ENCODE results near the gene ERVH48-1. TPM values are rescaled to one million over a fixed set of nuclear protein-coding genes. Genes with fewer than 3 reads are reported as not detected.
A peak's percentile ranks its signal among the peaks of the same experiment; 100 is the strongest.
"Not testable (repeated sequence)": the region's sequence is repeated elsewhere in the genome, so short reads cannot be mapped to it uniquely, and the experiment has no call there.

The ERVH48-1 gene
- total and polyA plus RNA-seq, 5 donors: 0.07 TPM; not detected in 4

DNA sequence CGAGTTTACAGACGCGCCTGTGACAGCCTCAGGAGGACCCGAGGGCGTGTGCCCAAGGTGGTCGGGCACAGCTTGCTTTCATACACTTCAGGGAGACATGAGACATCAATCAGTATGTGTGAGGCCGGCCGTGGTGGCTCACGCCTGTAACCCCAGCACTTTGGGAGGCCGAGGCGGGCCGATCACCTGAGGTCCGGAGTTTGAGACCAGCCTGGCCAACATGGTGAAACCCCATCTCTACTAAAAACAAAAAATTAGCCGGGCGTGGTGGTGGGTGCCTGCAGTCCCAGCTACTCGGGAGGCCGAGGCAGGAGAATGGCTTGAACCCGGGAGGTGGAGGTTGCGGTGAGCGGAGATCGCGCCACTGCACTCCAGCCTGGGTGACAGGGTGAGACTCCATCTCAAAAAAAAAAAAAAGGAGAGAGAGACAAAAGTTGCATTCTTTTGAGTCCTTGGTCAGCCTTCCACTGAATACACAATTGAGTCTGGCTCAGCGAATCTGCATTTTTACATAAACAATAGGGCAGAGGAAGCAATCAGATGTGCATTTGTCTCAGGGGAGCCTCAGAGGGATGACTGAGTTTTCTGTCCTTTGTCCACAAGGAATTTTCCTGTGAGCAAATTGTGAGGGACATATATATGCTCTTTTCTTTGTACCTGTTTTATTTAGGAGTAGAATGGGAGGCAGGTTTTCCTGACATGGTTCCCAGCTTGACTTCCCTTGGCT is 2.2 kb upstream of the ERVH48-1 start:
- ATAC-seq; H3K27me3 ChIP-seq (ENCODE audit: control insufficient read depth, insufficient read depth); H3K4me1 ChIP-seq (ENCODE audit: control insufficient read depth, insufficient read depth, low read length); intact Hi-C loops (cut with DNase I); H3K4me3 ChIP-seq (ENCODE audit: low read length); DNase-seq; H3K9me3 ChIP-seq (ENCODE audit: control insufficient read depth, low read length); H3K27ac ChIP-seq (ENCODE audit: low read length): not testable (repeated sequence)
- 93% methylated on average over 23 of the region's 23 CpGs for WGBS

DNA sequence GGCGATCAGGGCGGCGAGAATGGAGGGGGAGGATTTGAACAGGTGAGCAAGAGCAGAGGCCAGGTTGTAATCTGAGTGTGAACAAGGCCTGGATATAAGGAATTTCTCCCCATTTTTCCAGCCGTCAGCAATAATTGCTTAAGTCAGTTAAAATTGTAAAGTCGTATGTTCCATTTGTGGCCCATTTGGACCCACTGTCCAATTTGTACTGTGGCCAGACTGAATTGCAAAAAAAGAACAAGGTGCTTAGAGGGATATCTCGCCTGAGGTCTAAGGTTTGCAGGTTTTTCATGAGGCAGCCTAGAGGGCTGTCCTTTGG is 1.0 kb downstream of the ERVH48-1 start:
- no peak overlapping the region for H3K4me3 ChIP-seq (ENCODE audit: low read length)
- DNase-seq: no peak
- intact Hi-C loops (cut with DNase I): no loop called here
- no peaks in the 10 kb centered on the region for H3K9me3 ChIP-seq (ENCODE audit: control insufficient read depth, low read length)
- no peaks in the 10 kb centered on the region for H3K27me3 ChIP-seq (ENCODE audit: control insufficient read depth, insufficient read depth)
- no peak overlapping the region for H3K27ac ChIP-seq (ENCODE audit: low read length)
- no peak for ATAC-seq
- no peaks in the 10 kb centered on the region for H3K4me1 ChIP-seq (ENCODE audit: control insufficient read depth, insufficient read depth, low read length)
- WGBS: 86% methylated on average over 6 of the region's 6 CpGs

DNA sequence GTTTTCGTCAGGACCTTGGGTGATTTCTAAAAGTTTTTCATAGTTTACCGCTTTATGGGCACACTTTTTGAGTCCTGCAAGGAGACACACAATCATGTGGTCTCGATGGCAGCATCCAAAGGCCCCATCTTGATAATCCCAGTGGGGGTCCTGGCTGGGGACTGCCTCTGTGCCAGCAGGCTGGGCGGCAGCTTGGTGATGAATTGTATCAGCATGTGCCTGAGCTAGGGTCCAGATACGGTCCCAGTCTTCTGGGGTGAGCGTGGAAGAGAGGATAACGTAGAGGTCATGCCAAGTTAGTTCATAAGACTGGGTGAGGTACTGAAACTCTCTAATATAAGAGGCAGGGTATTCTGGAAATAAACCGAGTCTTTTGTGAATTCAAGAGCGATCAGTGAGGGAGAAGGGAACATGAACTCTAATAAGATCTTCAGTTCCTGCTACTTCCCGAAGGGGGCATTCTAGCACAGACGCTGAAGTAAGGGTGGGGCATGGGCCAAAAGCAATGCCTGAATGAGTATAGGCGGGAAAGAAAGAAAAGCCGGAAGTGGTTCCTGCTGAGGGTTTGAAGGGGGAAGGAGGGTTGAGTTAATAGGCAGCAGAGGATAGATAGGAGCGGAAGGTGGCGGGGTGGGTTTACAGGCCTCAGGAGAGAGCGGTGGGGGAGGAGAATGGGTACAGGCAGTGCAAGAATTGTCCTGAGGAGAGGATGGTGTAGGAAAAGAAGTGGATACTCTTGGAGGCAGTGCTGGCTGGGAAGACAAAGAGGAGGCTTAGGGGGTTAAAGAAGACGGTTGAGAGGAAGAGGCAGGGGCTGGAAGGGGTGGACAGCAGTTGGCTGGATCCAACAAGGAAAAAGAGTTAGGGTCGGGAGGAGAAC is 1.6 kb downstream of the ERVH48-1 start:
- Histone ChIP-seq H3K4me3 (ENCODE audit: low read length) (no peak overlapping the region), H3K27ac (ENCODE audit: low read length) (no peak overlapping the region), H3K9me3 (ENCODE audit: control insufficient read depth, low read length) (no peaks in the 10 kb centered on the region), H3K4me1 (ENCODE audit: control insufficient read depth, insufficient read depth, low read length) (no peaks in the 10 kb centered on the region), H3K27me3 (ENCODE audit: control insufficient read depth, insufficient read depth) (no peaks in the 10 kb centered on the region)
- DNase-seq (peak; percentile 68 to 78 (median 73)), ATAC-seq (peak; percentile 89 to 93)
- intact Hi-C loops (cut with DNase I): no loop called here
- WGBS: 17% methylated on average over 18 of the region's 18 CpGs

DNA sequence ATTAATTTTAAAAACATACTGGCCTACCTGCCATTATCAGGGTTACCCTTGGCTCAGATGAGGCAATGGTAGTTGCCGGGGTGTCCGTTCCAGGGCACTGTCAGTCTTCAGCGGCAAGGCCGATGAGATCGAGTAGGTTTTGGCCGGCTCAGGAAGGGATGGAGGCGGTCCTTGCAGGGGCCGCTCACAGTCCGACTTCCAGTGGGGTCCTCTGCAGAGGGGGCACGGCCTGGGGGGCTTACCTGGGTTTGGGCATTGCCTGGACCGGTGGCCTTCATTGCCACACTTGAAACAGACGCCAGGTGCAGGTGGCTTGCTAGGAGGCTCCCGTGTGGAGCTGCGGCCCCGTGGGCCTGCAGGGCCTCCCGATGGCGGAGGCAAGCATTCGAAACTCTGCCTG is 2.5 kb downstream of the ERVH48-1 start:
- DNase-seq (no peak), ATAC-seq (no peak)
- no peaks in the 10 kb centered on the region for H3K27me3 ChIP-seq (ENCODE audit: control insufficient read depth, insufficient read depth)
- H3K4me3 ChIP-seq (ENCODE audit: low read length): no peak overlapping the region
- H3K27ac ChIP-seq (ENCODE audit: low read length): no peak overlapping the region
- intact Hi-C loops (cut with DNase I): no loop called here
- no peaks in the 10 kb centered on the region for H3K4me1 ChIP-seq (ENCODE audit: control insufficient read depth, insufficient read depth, low read length)
- WGBS: 91% methylated on average over 18 of the region's 18 CpGs
- H3K9me3 ChIP-seq (ENCODE audit: control insufficient read depth, low read length): no peaks in the 10 kb centered on the region

DNA sequence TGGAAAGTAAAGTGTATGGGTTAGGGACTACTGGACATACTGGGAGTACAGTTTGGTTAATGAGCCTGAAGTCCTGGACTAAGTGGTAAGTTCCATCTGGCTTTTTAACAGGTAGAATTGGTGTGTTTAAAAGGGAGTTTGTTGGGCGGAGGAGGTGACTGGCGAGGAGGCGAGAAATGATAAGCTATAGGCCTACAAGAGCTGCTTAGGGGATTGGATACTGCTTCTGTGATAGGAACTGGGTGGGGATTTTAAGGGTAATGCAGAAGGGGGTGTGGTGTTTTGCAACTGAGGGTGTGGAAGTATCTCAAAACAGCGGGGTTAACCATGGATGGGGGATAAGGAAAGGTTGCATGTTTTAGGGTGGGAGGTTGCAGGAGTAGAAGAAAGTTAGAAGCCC is 3.5 kb downstream of the ERVH48-1 start:
- no peaks in the 10 kb centered on the region for H3K4me1 ChIP-seq (ENCODE audit: control insufficient read depth, insufficient read depth, low read length)
- 86% methylated on average over 4 of the region's 4 CpGs for WGBS
- no peak overlapping the region for H3K27ac ChIP-seq (ENCODE audit: low read length)
- no peaks in the 10 kb centered on the region for H3K9me3 ChIP-seq (ENCODE audit: control insufficient read depth, low read length)
- H3K27me3 ChIP-seq (ENCODE audit: control insufficient read depth, insufficient read depth): no peaks in the 10 kb centered on the region
- intact Hi-C loops (cut with DNase I): no loop called here
- no peak overlapping the region for H3K4me3 ChIP-seq (ENCODE audit: low read length)
- DNase-seq (no peak), ATAC-seq (no peak)

DNA sequence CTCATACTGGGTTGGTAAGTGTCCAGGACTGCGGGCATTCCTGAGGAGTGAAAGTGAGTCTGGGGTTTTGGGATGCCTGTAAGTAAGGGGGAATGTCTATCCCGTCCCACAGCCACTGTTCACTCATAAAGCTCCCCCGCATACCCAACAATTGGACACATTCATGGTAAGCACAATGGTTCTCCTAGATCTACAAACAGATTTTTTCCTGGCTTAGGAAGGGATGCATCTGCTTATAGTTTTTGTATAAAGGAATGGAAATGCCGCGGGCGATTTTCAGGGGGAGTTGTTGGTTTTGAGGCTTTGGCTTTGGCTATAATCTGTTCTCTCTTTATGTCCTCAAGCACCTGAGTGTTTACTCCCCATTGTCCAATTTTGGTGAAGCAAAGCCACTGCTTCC is 7.1 kb downstream of the ERVH48-1 start:
- intact Hi-C loops (cut with DNase I): loop anchor here in 2 of 4 donors (10.0 kb wide), 2 partner anchors 47 to 57 kb away; partner anchors contain the start of gene PKNOX1 (in 1 of the 2)
- Histone ChIP-seq H3K4me1 (ENCODE audit: control insufficient read depth, insufficient read depth, low read length) (no peaks in the 10 kb centered on the region), H3K27me3 (ENCODE audit: control insufficient read depth, insufficient read depth) (no peaks in the 10 kb centered on the region), H3K4me3 (ENCODE audit: low read length) (no peak overlapping the region), H3K9me3 (ENCODE audit: control insufficient read depth, low read length) (no peaks in the 10 kb centered on the region), H3K27ac (ENCODE audit: low read length) (no peak overlapping the region)
- DNase-seq (no peak), ATAC-seq (no peak)
- WGBS: 95% methylated on average over 6 of the region's 6 CpGs

DNA sequence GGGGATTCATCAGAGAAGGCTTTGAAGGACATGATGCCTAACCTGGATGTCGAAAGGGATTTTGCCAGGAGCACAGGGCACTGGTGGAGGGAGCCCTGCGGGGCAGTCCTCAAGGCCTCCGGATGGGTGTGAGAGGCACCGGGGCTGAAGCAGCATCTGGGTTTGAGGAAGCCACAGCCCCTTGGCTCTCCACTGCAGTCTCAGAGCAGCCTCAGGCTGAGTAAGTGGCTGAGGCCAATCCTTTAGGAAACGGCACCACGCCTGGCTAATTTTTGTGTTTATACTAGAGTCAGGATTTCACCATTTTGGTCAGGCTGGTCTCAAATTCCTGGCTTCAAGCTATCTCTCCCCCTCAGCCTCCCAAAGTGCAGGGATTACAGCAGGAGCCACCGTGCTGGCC is 12.0 kb downstream of the ERVH48-1 start:
- H3K4me3 ChIP-seq (ENCODE audit: low read length): no peak overlapping the region
- H3K9me3 ChIP-seq (ENCODE audit: control insufficient read depth, low read length): no peaks in the 10 kb centered on the region
- ATAC-seq (peak in 1 of 2 donors; percentile 27), DNase-seq (no peak)
- H3K27ac ChIP-seq (ENCODE audit: low read length): no peak overlapping the region
- no peaks in the 10 kb centered on the region for H3K27me3 ChIP-seq (ENCODE audit: control insufficient read depth, insufficient read depth)
- no peaks in the 10 kb centered on the region for H3K4me1 ChIP-seq (ENCODE audit: control insufficient read depth, insufficient read depth, low read length)
- WGBS: 89% methylated on average over 7 of the region's 7 CpGs
- intact Hi-C loops (cut with DNase I): loop anchor here in 2 of 4 donors (10.0 kb wide), 2 partner anchors 51 to 61 kb away; partner anchors contain the start of gene PKNOX1 (in 1 of the 2)

DNA sequence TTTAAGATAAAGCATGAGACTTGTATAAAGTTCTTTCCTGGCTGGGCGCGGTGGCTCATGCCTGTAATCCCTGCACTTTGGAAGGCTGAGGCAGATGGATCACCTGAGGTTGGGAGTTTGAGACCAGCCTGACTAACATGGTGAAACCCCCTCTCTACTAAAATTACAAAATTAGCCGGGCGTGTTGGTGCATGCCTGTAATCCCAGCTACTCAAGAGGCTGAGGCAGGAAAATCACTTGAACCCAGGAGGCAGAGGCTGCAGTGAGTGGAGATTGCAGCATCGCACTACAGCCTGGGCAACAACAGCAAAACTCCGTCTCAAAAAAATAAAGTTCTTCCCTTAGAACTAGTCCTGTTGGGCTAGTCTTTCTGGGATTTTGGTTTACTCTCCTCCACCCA is 13.5 kb downstream of the ERVH48-1 start:
- not testable (repeated sequence) for H3K4me1 ChIP-seq (ENCODE audit: control insufficient read depth, insufficient read depth, low read length); H3K9me3 ChIP-seq (ENCODE audit: control insufficient read depth, low read length); ATAC-seq; DNase-seq; H3K27me3 ChIP-seq (ENCODE audit: control insufficient read depth, insufficient read depth); H3K27ac ChIP-seq (ENCODE audit: low read length); H3K4me3 ChIP-seq (ENCODE audit: low read length)
- 94% methylated on average over 6 of the region's 6 CpGs for WGBS
- intact Hi-C loops (cut with DNase I): loop anchor here in 2 of 4 donors (10.0 kb wide), 2 partner anchors 53 to 63 kb away; partner anchors contain the start of gene PKNOX1 (in 1 of the 2)

DNA sequence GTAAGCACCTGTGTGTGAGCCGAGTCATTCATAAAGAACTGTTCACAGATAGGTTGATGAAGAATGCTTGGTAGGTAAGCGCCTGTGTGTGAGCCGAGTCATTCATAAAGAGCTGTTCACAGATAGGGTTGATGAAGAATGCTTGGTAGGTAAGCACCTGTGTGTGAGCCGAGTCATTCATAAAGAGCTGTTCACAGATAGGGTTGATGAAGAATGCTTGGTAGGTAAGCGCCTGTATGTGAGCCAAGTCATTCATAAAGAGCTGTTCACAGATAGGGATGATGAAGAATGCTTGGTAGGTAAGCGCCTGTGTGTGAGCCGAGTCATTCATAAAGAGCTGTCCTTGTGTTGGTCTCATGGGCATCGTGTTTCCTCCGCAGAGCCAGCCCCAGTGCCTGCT is 16.9 kb downstream of the ERVH48-1 start:
- WGBS: 91% methylated on average over 9 of the region's 9 CpGs
- ATAC-seq; intact Hi-C loops (cut with DNase I); H3K4me3 ChIP-seq (ENCODE audit: low read length); H3K4me1 ChIP-seq (ENCODE audit: control insufficient read depth, insufficient read depth, low read length); DNase-seq; H3K9me3 ChIP-seq (ENCODE audit: control insufficient read depth, low read length); H3K27me3 ChIP-seq (ENCODE audit: control insufficient read depth, insufficient read depth); H3K27ac ChIP-seq (ENCODE audit: low read length): not testable (repeated sequence)

DNA sequence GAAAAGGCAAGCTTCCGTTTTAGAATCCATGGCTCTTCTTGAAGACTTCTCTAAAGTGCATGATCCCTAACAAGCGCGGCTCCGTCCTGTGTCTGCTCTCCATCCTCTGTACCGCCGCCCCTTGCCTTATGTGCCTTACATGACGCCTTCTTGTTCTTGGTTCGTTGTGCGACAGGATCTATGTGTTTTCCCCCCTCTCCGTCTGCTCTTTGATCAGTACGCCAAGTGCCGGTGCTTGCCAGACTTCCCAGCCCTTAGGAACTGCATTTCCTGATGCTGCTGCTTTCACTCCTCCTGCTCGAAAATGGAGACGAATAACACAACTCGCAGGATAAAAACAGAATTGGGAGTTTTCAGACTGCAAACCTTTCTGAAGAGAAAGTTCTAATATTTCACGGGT is 19.2 kb downstream of the ERVH48-1 start:
- 96% methylated on average over 16 of the region's 16 CpGs for WGBS
- no peak overlapping the region for H3K4me3 ChIP-seq (ENCODE audit: low read length)
- intact Hi-C loops (cut with DNase I): no loop called here
- no peaks in the 10 kb centered on the region for H3K27me3 ChIP-seq (ENCODE audit: control insufficient read depth, insufficient read depth)
- H3K27ac ChIP-seq (ENCODE audit: low read length): no peak overlapping the region
- ATAC-seq (no peak), DNase-seq (no peak)
- no peaks in the 10 kb centered on the region for H3K4me1 ChIP-seq (ENCODE audit: control insufficient read depth, insufficient read depth, low read length)
- no peaks in the 10 kb centered on the region for H3K9me3 ChIP-seq (ENCODE audit: control insufficient read depth, low read length)

DNA sequence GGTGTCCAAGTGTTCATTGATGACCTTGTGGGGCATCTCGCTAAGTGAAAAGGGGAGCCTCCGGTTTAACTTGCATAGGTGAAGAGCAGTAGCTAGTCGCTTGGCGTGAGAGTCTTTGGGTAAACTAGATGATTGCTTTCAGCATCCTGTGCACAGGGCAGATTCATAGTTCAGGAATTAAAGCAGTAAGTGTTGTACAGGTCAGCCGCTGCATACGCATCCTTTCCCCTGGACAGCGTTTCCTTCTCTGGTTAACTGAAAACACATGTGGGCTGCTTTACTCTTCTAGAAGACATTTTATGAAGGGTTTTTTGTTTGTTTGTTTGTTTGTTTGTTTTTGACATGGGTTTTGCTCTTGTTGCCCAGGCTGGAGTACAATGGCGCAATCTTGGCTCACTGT is 20.2 kb downstream of the ERVH48-1 start:
- intact Hi-C loops (cut with DNase I): no loop called here
- no peak for ATAC-seq
- WGBS: 94% methylated on average over 8 of the region's 8 CpGs

More for the DNA sequence above, 20.2 kb downstream of the ERVH48-1 start:
- Histone ChIP-seq H3K4me1 (ENCODE audit: control insufficient read depth, insufficient read depth, low read length) (peaks cover 1% of the 10 kb centered on the region), H3K27me3 (ENCODE audit: control insufficient read depth, insufficient read depth) (no peaks in the 10 kb centered on the region), H3K4me3 (ENCODE audit: low read length) (no peak overlapping the region), H3K27ac (ENCODE audit: low read length) (no peak overlapping the region), H3K9me3 (ENCODE audit: control insufficient read depth, low read length) (no peaks in the 10 kb centered on the region)
- DNase-seq: no peak
